Spleen (tissue), 11 donors: ENCODE results near the gene RBMS3. TPM values are rescaled to one million over a fixed set of nuclear protein-coding genes. Genes with fewer than 3 reads are reported as not detected.

ENCODE experiments used
- DNase-seq: peaks from one replicate; pipeline ENCODE4 v3.0.0-alpha.2; 2020
- H3K27ac ChIP-seq, 8 donors: fragments of 200-600 bp; sonication (generic) in 7 of 8; 1 replicate in 4 of 8; 2 replicates in 4 of 8; pipeline versions ENCODE4 v1.5.0 to v1.8.0; 2016 to 2021; ENCODE audit warnings: inconsistent platforms in 4 of 8, mild to moderate bottlenecking in 4 of 8, moderate library complexity in 1 of 8
- H3K27me3 ChIP-seq, 7 donors: fragments of 200-600 bp; sonication (generic) in 6 of 7; replicated peaks in 1 of 7; 1 replicate in 4 of 7; 2 replicates in 3 of 7; pipeline versions ENCODE4 v1.5.0 to v1.8.0; 2016 to 2021; ENCODE audit warnings: inconsistent platforms in 3 of 7, mild to moderate bottlenecking in 1 of 7
- H3K36me3 ChIP-seq, 6 donors: fragments of 200-600 bp; sonication (generic) in 5 of 6; 1 replicate in 4 of 6; 2 replicates in 2 of 6; pipeline versions ENCODE4 v1.5.0 to v1.8.0; 2016 to 2021; ENCODE audit warnings: inconsistent platforms in 2 of 6
- H3K4me1 ChIP-seq, 6 donors: fragments of 200-600 bp; sonication (generic) in 5 of 6; 1 replicate in 3 of 6; 2 replicates in 3 of 6; pipeline versions ENCODE4 v1.5.0 to v1.8.0; 2016 to 2021; ENCODE audit warnings: inconsistent platforms in 3 of 6
- H3K4me3 ChIP-seq, 8 donors: fragments of 200-600 bp; sonication (generic) in 7 of 8; 1 replicate in 4 of 8; 2 replicates in 4 of 8; pipeline versions ENCODE4 v1.5.0 to v1.8.0; 2016 to 2021; ENCODE audit warnings: inconsistent platforms in 4 of 8, mild to moderate bottlenecking in 4 of 8, moderate library complexity in 2 of 8
- H3K9me3 ChIP-seq, 8 donors: fragments of 200-600 bp; sonication (generic) in 7 of 8; 1 replicate in 4 of 8; 2 replicates in 4 of 8; pipeline versions ENCODE4 v1.5.0 to v1.8.0; 2016 to 2021; ENCODE audit warnings: inconsistent platforms in 4 of 8
- POLR2A ChIP-seq, 3 donors: fragments of 450-650 bp; IDR thresholded peaks; one replicate each; pipeline ENCODE4 v1.5.1; 2017; ENCODE audit warnings: antibody characterized with exemption in 3 of 3, mild to moderate bottlenecking in 1 of 3
- POLR2AphosphoS5 ChIP-seq, 3 donors: sonication (generic); formaldehyde crosslinking; IDR thresholded peaks; one replicate each; pipeline ENCODE4 v1.5.1; 2017; ENCODE audit warnings: antibody characterized with exemption in 3 of 3
- WGBS, 5 donors: extraction: QIAGEN DNeasy Blood & Tissue Kit in 3 of 5; methylation state at CpG; one replicate each; pipeline versions ENCODE4 v1.1.5 to v1.1.7; 2013 to 2018; 5-methylcytosine and 5-hydroxymethylcytosine counted together
- intact Hi-C: fragments of 100-400 bp; cut with DNase I; formaldehyde crosslinking; loops from one replicate; pipeline ENCODE4 v1.15.0; 2023; ENCODE audit warnings: low total_unique reads
- polyA plus RNA-seq, 3 donors: library from polyadenylated mRNA; stranded (reverse); fragments of 200-250 nt; gene quantifications; one replicate each; pipeline ENCODE4 v1.2.1, GENCODE V29; 2013
- total RNA-seq, 7 donors: library from RNA; depleted of rRNA in 3 of 7; stranded (reverse); fragments of >200 nt in 3 of 7; fragmentation: NEBNext Ultra II Directional in 4 of 7; extraction: Animal tissue kit (Norgen Biotek cat#: 25700) in 4 of 7; gene quantifications; one replicate each; pipeline versions ENCODE4 v1.1.0 to v1.2.1, GENCODE V29; 2016 to 2021
- TF ChIP-seq, protein P1 (sequence below), 11 experiments: fragments of 200-600 bp in 7 of 11; fragments of 450-650 bp in 4 of 11; sonication (generic) in 4 of 11; IDR thresholded peaks in 8 of 11; conservative IDR thresholded peaks in 3 of 11; 1 replicate in 7 of 11; 2 replicates in 4 of 11; pipeline versions ENCODE4 v1.4.0 to v1.8.0; 2016 to 2021; ENCODE audit warnings: antibody characterized with exemption in 11 of 11, inconsistent platforms in 4 of 11, mild to moderate bottlenecking in 1 of 11
- donor health status: healthy with polysubstance abuse.
- donor health status: DM: no; HTN: no; CAD: no; lungs with moderate emphysema.
- donor health status: DM: no; HTN: no; CAD: no.
- donor health status: Bipolar disorder and iron deficiency.
- donor health status: healthy.
- donor health status: DM: no; HTN: no; CAD: no.
- donor health status: DM: yes; HTN: yes; CAD: no.

RBMS3 gene
- total and polyA plus RNA-seq, 10 donors, result 2.6 to 81.9 (median 52.5) TPM

DNA sequence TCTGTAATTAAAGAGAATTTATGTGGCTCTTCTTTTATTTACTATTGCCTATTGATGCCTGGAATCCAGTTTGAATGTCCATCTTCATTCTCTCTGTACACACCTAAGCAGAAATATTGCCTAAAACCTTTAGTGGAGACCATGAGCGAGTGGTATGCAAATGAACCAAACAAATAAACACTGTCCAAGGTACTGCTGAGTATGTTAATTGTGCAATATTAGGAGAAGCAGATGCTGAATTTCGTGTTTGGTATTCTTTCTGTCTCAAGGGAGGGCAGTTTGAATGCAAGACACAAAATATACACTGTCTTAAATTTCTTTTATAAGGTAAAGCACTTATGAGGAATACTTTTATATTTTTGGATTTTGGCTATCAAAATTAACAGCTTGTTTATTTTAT is 440.9 kb downstream of the RBMS3 start:
- WGBS, 5 donors, result 66 to 88% (median 81%) methylated on average over 2 of the region's 2 CpGs
- TF ChIP-seq POLR2A (IDR thresholded peaks at IDR 0.05), result no peak
- no peak for TF ChIP-seq POLR2AphosphoS5 (IDR thresholded peaks at IDR 0.05)
- TF ChIP-seq, protein P1, sequence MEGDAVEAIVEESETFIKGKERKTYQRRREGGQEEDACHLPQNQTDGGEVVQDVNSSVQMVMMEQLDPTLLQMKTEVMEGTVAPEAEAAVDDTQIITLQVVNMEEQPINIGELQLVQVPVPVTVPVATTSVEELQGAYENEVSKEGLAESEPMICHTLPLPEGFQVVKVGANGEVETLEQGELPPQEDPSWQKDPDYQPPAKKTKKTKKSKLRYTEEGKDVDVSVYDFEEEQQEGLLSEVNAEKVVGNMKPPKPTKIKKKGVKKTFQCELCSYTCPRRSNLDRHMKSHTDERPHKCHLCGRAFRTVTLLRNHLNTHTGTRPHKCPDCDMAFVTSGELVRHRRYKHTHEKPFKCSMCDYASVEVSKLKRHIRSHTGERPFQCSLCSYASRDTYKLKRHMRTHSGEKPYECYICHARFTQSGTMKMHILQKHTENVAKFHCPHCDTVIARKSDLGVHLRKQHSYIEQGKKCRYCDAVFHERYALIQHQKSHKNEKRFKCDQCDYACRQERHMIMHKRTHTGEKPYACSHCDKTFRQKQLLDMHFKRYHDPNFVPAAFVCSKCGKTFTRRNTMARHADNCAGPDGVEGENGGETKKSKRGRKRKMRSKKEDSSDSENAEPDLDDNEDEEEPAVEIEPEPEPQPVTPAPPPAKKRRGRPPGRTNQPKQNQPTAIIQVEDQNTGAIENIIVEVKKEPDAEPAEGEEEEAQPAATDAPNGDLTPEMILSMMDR (IDR thresholded peaks at IDR 0.05 in 8 of 11, conservative IDR thresholded peaks at IDR 0.05 in 3 of 11), result no peak
- Histone ChIP-seq H3K9me3 (peaks cover 0 to 7% (median 0%) of the 10 kb centered on the region in 8 donors), H3K4me3 (no peak overlapping the region), H3K27me3 (no peaks in the 10 kb centered on the region), H3K36me3 (no peaks in the 10 kb centered on the region), H3K27ac (no peak overlapping the region), H3K4me1 (no peaks in the 10 kb centered on the region)
- DNase-seq, result no peak
- intact Hi-C loops, result no loop called here

DNA sequence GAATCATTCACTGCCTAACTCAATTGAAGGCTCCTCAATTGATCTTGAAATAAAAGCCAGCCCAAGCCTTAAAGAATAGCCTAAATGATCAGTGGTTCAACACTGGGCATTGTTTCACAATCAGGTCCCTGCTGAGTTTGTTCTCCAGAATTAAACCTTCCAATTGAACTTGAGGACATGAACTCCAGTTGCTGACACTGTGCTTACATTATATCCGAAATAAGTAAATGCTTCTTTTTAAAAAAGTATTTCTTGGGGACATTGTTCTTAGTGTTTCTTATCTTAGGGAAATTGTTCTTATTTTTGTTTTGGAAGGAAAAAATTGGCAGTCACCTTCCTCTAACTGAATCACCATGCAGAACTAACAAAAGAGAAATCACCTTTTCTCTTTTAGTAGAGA is 450.2 kb downstream of the RBMS3 start:
- intact Hi-C loops, result no loop called here
- Histone ChIP-seq H3K36me3 (no peaks in the 10 kb centered on the region), H3K4me1 (no peaks in the 10 kb centered on the region), H3K9me3 (peaks cover 0 to 9% (median 0%) of the 10 kb centered on the region in 8 donors), H3K27ac (no peak overlapping the region), H3K4me3 (no peak overlapping the region), H3K27me3 (no peaks in the 10 kb centered on the region)
- TF ChIP-seq POLR2A (IDR thresholded peaks at IDR 0.05), result no peak
- no peak for DNase-seq
- 76 to 96% (median 82%) methylated on average over 1 of the region's 1 CpG for WGBS, 5 donors

DNA sequence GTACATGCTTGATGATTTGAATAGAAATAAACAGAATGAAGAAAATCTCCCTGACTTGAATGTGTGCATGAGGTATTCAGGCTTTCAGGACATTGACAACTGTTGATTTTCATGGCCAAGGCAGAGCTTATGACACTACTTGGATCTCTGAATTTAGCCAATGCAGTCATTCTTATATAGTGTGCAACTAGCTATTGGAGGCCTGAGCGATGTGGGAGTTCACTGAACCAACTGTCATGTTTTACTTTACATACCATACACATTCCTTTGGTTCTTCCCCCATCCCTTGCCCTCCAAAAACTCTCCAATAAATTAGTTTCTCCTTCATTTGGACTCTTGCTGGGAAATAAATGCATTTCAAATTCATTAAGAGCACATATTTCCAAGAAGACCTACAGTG is 460.4 kb downstream of the RBMS3 start:
- no peaks in the 10 kb centered on the region for H3K27me3 ChIP-seq
- intact Hi-C loops, result no loop called here
- H3K4me1 ChIP-seq, result no peaks in the 10 kb centered on the region
- 77 to 100% (median 81%) methylated on average over 1 of the region's 1 CpG for WGBS, 5 donors
- H3K4me3 ChIP-seq, result no peak overlapping the region
- no peaks in the 10 kb centered on the region for H3K36me3 ChIP-seq
- DNase-seq, result no peak
- H3K27ac ChIP-seq, result no peak overlapping the region
- no peaks in the 10 kb centered on the region for H3K9me3 ChIP-seq
- TF ChIP-seq POLR2AphosphoS5 (IDR thresholded peaks at IDR 0.05) (no peak), POLR2A (IDR thresholded peaks at IDR 0.05) (no peak)
- TF ChIP-seq, protein P1 (IDR thresholded peaks at IDR 0.05 in 8 of 11, conservative IDR thresholded peaks at IDR 0.05 in 3 of 11), result no peak

DNA sequence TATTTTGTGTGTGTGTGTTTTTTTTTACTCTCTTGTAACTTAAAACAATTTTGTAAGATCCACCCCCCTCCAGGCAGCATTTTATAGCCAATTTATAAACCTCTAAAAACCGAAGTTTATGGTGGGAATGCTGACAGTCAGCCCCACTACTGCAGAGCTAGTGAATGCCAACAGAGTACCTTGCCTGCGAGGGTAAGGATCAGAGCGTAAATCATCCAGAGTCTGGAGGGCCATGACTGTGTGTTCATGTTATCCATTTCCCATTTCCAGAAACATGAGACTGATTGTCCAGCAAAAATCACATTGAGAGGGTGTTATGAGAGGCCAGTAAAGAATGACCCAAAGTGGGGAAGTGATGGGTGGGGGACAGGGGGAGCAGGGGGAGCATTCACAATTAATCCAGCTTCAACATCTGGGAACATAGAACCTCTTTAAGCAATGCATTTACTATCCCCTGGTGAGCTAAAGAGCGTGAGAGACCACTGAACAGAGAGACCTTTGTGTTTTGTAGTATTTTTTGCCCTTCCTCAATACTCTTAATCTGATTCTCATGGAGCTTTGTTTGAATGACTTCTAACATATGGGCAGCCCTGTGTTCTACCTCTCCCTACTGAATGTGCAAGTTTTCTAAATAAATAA is 464.5 kb downstream of the RBMS3 start:
- 82 to 95% (median 87%) methylated on average over 4 of the region's 4 CpGs for WGBS, 5 donors
- H3K9me3 ChIP-seq, result no peaks in the 10 kb centered on the region
- H3K4me3 ChIP-seq, result no peak overlapping the region
- H3K27me3 ChIP-seq, result no peaks in the 10 kb centered on the region
- intact Hi-C loops, result no loop called here
- no peak for TF ChIP-seq POLR2AphosphoS5 (IDR thresholded peaks at IDR 0.05)
- TF ChIP-seq POLR2A (IDR thresholded peaks at IDR 0.05), result no peak
- TF ChIP-seq, protein P1 (IDR thresholded peaks at IDR 0.05 in 8 of 11, conservative IDR thresholded peaks at IDR 0.05 in 3 of 11), result no peak
- DNase-seq, result no peak
- no peaks in the 10 kb centered on the region for H3K4me1 ChIP-seq
- H3K36me3 ChIP-seq, result no peaks in the 10 kb centered on the region
- no peak overlapping the region for H3K27ac ChIP-seq
